ENCODE results near the gene NT5M.

NT5M gene

DNA sequence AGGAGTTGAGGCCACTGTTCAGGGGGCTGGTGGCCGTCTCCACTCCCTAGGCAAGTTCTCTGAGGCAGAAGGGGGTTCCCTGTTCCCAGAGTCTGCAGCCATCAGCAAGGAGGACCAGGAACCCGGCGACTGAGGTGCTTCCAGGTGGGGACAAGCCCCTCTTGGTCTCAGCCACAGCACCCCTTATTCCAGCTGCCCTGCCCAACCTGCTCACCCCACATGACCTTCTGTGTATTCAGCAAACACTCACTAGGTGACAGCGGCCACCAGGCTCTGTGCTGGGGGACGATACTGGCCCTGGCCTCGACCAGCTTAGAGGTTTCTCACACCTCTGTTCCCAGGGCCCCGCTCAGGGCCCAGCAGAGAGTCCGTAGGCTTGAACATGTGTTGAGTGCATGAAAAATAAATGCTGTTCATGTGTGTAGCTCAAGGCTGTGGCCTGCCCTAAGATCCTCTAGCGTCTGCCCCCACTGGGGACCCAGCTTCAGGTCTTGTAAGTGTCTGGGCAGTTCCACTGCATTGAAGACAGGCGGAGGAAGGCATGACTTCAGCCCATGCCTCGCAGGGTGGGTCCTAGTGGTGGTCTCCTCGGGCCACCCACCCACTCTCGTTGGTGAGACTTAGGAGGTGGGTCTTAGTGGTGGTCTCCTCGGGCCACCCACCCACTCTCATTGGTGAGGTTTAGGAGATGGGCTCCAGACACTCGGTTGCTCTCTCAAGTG is 44.2 kb downstream of the NT5M start:
- Histone ChIP-seq H4K20me1 (ENCODE audit: insufficient read depth, low read length, poor library complexity, severe bottlenecking) (no peaks in the 10 kb centered on the region), H3K36me3 (ENCODE audit: insufficient read depth, low read length) (no peaks in the 10 kb centered on the region), H3K9me3 (ENCODE audit: insufficient read depth, low read depth, low read length) (no peaks in the 10 kb centered on the region), H3K9ac (ENCODE audit: low read depth, low read length, poor library complexity, severe bottlenecking) (no peak overlapping the region), H3K4me3 (ENCODE audit: low read length, poor library complexity, severe bottlenecking) (no peak overlapping the region), H3K27me3 (ENCODE audit: insufficient read depth, low read length, poor library complexity, severe bottlenecking) (no peaks in the 10 kb centered on the region), H3K79me2 (ENCODE audit: insufficient read depth, low read length) (no peaks in the 10 kb centered on the region), H2AFZ (ENCODE audit: low read length) (no peak overlapping the region), H3K4me2 (ENCODE audit: low read depth, low read length, poor library complexity, severe bottlenecking) (no peak overlapping the region), H3F3A (ENCODE audit: low read depth) (no peaks in the 10 kb centered on the region), H3K4me1 (ENCODE audit: insufficient read depth, low read length, poor library complexity, severe bottlenecking) (no peaks in the 10 kb centered on the region), H3K9me2 (replicated peaks; ENCODE audit: low read depth, low read length) (no peaks in the 10 kb centered on the region)
- TF ChIP-seq, protein P1, sequence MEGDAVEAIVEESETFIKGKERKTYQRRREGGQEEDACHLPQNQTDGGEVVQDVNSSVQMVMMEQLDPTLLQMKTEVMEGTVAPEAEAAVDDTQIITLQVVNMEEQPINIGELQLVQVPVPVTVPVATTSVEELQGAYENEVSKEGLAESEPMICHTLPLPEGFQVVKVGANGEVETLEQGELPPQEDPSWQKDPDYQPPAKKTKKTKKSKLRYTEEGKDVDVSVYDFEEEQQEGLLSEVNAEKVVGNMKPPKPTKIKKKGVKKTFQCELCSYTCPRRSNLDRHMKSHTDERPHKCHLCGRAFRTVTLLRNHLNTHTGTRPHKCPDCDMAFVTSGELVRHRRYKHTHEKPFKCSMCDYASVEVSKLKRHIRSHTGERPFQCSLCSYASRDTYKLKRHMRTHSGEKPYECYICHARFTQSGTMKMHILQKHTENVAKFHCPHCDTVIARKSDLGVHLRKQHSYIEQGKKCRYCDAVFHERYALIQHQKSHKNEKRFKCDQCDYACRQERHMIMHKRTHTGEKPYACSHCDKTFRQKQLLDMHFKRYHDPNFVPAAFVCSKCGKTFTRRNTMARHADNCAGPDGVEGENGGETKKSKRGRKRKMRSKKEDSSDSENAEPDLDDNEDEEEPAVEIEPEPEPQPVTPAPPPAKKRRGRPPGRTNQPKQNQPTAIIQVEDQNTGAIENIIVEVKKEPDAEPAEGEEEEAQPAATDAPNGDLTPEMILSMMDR (conservative IDR thresholded peaks at IDR 0.05; ENCODE audit: low read length), result no peak
- TF ChIP-seq EZH2phosphoT487 (IDR thresholded peaks at IDR 0.05; ENCODE audit: borderline replicate concordance), result no peak

DNA sequence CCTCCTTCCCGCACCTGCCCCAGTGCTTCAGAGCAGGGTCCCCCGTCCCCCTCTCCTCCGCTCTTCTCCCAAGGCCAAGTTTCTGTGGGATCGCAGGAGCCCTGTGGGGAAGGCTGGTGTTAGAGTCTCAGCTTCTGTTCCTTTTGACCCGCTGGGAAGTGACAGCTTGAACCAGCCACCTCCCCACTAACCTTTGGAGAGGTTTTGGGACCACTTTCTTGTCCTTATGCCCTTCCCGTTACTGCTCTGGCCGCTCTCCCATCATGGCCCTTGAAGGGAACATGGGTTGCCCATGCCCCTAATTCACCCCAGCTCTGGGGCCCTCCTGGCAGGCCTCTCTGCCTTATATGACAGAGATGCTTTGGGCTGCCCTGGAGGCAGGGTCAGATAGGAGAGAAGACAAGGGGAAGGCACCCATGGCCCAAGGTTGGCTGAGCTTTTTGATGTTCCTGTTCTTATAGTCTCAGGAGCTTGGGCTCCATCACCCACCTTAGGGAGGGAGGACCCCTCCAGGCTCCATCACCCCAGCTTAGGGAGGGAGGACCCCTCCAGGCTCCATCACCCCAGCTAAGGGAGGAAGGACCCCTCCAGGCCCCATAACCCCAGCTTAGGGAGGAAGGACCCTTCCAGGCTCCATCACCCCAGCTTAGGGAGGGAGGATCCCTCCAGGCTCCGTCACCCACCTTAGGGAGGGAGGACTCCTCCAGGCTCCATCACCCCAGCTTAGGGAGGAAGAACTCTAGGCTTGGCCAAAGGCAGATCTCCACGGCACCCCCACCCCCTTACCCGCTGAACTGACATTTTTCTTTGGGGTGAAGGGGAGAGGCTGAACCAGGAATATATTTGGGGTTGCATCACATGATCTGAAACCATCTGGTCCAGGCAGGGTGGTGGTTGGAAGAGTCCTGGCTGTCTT is 45.0 kb downstream of the NT5M start:
- H3K9ac ChIP-seq (ENCODE audit: low read depth, low read length, poor library complexity, severe bottlenecking), result no peak overlapping the region
- H3K9me2 ChIP-seq (replicated peaks; ENCODE audit: low read depth, low read length), result no peaks in the 10 kb centered on the region
- H3K4me3 ChIP-seq (ENCODE audit: low read length, poor library complexity, severe bottlenecking), result no peak overlapping the region
- no peak overlapping the region for H2AFZ ChIP-seq (ENCODE audit: low read length)
- H3F3A ChIP-seq (ENCODE audit: low read depth), result no peaks in the 10 kb centered on the region
- no peaks in the 10 kb centered on the region for H3K4me1 ChIP-seq (ENCODE audit: insufficient read depth, low read length, poor library complexity, severe bottlenecking)
- H3K27me3 ChIP-seq (ENCODE audit: insufficient read depth, low read length, poor library complexity, severe bottlenecking), result no peaks in the 10 kb centered on the region
- no peaks in the 10 kb centered on the region for H3K79me2 ChIP-seq (ENCODE audit: insufficient read depth, low read length)
- H3K36me3 ChIP-seq (ENCODE audit: insufficient read depth, low read length), result no peaks in the 10 kb centered on the region
- no peak overlapping the region for H3K4me2 ChIP-seq (ENCODE audit: low read depth, low read length, poor library complexity, severe bottlenecking)
- H4K20me1 ChIP-seq (ENCODE audit: insufficient read depth, low read length, poor library complexity, severe bottlenecking), result no peaks in the 10 kb centered on the region
- H3K9me3 ChIP-seq (ENCODE audit: insufficient read depth, low read depth, low read length), result no peaks in the 10 kb centered on the region
- no peak for TF ChIP-seq EZH2phosphoT487 (IDR thresholded peaks at IDR 0.05; ENCODE audit: borderline replicate concordance)
- TF ChIP-seq, protein P1 (conservative IDR thresholded peaks at IDR 0.05; ENCODE audit: low read length), result no peak

DNA sequence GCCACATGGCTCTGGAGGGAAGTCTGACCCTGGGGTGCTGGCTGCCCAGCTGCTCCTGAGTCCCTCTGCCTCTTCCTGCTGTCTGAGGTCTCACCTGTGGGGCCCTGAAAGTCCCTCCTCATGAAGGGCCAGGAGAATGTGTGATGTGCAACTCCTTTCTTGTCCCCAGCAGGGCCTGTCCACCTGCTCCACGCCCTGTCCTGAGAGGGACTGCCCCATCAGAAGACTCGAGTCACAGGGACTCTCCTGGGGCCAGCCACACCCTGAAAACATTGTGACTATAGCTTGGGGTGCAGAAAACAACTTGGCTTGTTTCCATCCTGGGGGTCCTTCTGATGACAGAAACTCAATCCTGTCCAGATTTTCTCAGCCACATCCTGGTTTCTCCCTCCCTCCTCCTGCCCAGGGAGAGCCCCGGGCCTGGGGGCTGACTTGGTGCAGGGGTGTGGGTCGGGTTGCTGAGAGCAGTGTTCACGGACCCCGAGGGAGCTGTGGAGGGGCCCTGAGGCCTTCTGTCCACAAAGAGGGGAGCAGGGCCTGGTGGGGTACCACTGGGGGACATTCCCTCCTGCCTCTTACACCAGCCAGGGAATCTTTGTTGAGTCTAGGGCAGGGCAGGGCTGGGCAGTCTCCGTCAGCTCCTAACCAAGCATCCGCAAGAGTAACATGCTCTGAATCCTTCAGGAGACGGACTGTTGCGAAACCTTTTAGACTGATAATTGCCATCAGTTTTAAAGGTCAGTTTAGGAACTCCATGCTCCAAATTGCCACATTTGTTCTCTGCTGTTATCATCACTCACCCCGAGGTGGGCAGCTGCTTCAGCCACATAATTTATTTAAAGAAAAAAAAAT is 45.9 kb downstream of the NT5M start:
- no peak overlapping the region for H3K4me2 ChIP-seq (ENCODE audit: low read depth, low read length, poor library complexity, severe bottlenecking)
- H3F3A ChIP-seq (ENCODE audit: low read depth), result no peaks in the 10 kb centered on the region
- H3K9me2 ChIP-seq (replicated peaks; ENCODE audit: low read depth, low read length), result no peaks in the 10 kb centered on the region
- no peaks in the 10 kb centered on the region for H3K27me3 ChIP-seq (ENCODE audit: insufficient read depth, low read length, poor library complexity, severe bottlenecking)
- no peaks in the 10 kb centered on the region for H3K9me3 ChIP-seq (ENCODE audit: insufficient read depth, low read depth, low read length)
- no peaks in the 10 kb centered on the region for H4K20me1 ChIP-seq (ENCODE audit: insufficient read depth, low read length, poor library complexity, severe bottlenecking)
- H3K4me3 ChIP-seq (ENCODE audit: low read length, poor library complexity, severe bottlenecking), result no peak overlapping the region
- TF ChIP-seq, protein P1 (conservative IDR thresholded peaks at IDR 0.05; ENCODE audit: low read length), result no peak
- TF ChIP-seq EZH2phosphoT487 (IDR thresholded peaks at IDR 0.05; ENCODE audit: borderline replicate concordance), result no peak
- no peaks in the 10 kb centered on the region for H3K4me1 ChIP-seq (ENCODE audit: insufficient read depth, low read length, poor library complexity, severe bottlenecking)
- H3K36me3 ChIP-seq (ENCODE audit: insufficient read depth, low read length), result no peaks in the 10 kb centered on the region
- no peak overlapping the region for H2AFZ ChIP-seq (ENCODE audit: low read length)
- H3K9ac ChIP-seq (ENCODE audit: low read depth, low read length, poor library complexity, severe bottlenecking), result no peak overlapping the region
- H3K79me2 ChIP-seq (ENCODE audit: insufficient read depth, low read length), result no peaks in the 10 kb centered on the region
